SK-N-SH (cell line): ENCODE data around the gene EGFL8. TPM values are rescaled to one million over a fixed set of nuclear protein-coding genes. Genes with fewer than 3 reads are reported as not detected.

ENCODE experiments used
- CHD2 ChIP-seq: fragments of 150-350 bp; IDR thresholded peaks from 2 replicates; pipeline ENCODE4 v1.6.1; 2018; ENCODE audit warnings: low read length; ENCODE audit not compliant: partially characterized antibody
- CTCF ChIP-seq: fragments of 200-600 bp; sonication (generic); IDR thresholded peaks from 2 replicates; pipeline ENCODE4 v1.6.1; 2017; ENCODE audit warnings: antibody characterized with exemption, mild to moderate bottlenecking, moderate library complexity
- ELF1 ChIP-seq: IDR thresholded peaks from 2 replicates; pipeline ENCODE4 v1.4.0; 2012
- EP300 ChIP-seq, 2 experiments: IDR thresholded peaks; 2 replicates each; pipeline versions ENCODE4 v1.4.0 to v1.6.1; 2012; ENCODE audit warnings: borderline replicate concordance in 1 of 2, low read depth in 1 of 2, low read length in 1 of 2
- EZH2phosphoT487 ChIP-seq: fragments of 200-600 bp; sonication (generic); IDR thresholded peaks from 2 replicates; pipeline ENCODE4 v1.6.1; 2017; ENCODE audit warnings: low read depth, mixed run types, mild to moderate bottlenecking, antibody characterized with exemption, moderate library complexity, borderline replicate concordance
- FOSL2 ChIP-seq: IDR thresholded peaks from 2 replicates; pipeline ENCODE4 v1.4.0; 2012; ENCODE audit warnings: low read depth, mild to moderate bottlenecking, moderate library complexity, borderline replicate concordance
- FOXJ3 ChIP-seq: sonication (generic); formaldehyde crosslinking; IDR thresholded peaks from 2 replicates; pipeline ENCODE4 v1.5.1; 2020; ENCODE audit warnings: mild to moderate bottlenecking, missing genetic modification reagents
- FOXM1 ChIP-seq: IDR thresholded peaks from 2 replicates; pipeline ENCODE4 v1.4.0; 2012; ENCODE audit warnings: low read depth, mild to moderate bottlenecking
- GABPA ChIP-seq: IDR thresholded peaks from 2 replicates; pipeline ENCODE4 v1.4.0; 2012; ENCODE audit warnings: low read depth, mild to moderate bottlenecking
- GATA2 ChIP-seq: sonication (generic); formaldehyde crosslinking; IDR thresholded peaks from 2 replicates; pipeline ENCODE4 v1.5.0; 2020; ENCODE audit warnings: mild to moderate bottlenecking, missing genetic modification reagents
- MAX ChIP-seq: IDR thresholded peaks from 2 replicates; pipeline ENCODE4 v1.4.0; 2012; ENCODE audit warnings: low read depth
- MEF2A ChIP-seq: IDR thresholded peaks from 2 replicates; pipeline ENCODE4 v1.4.0; 2012; ENCODE audit warnings: low read depth, borderline replicate concordance
- MXI1 ChIP-seq: IDR thresholded peaks from 2 replicates; pipeline ENCODE4 v1.6.1; 2012; ENCODE audit warnings: mild to moderate bottlenecking, low read depth, low read length, improper control_type of control experiment
- NFIC ChIP-seq: IDR thresholded peaks from 2 replicates; pipeline ENCODE4 v1.4.0; 2012; ENCODE audit warnings: borderline replicate concordance
- NRF1 ChIP-seq: IDR thresholded peaks from 2 replicates; pipeline ENCODE4 v1.6.1; 2012; ENCODE audit warnings: low read depth, mild to moderate bottlenecking, low read length
- POLR2AphosphoS5 ChIP-seq: IDR thresholded peaks from 2 replicates; pipeline ENCODE4 v1.6.1; 2012; ENCODE audit warnings: low read depth, low read length
- RAD21 ChIP-seq: IDR thresholded peaks from 2 replicates; pipeline ENCODE4 v1.6.1; 2012; ENCODE audit warnings: mild to moderate bottlenecking, low read length
- RCOR1 ChIP-seq: fragments of 150-350 bp; IDR thresholded peaks from 2 replicates; pipeline ENCODE4 v1.6.1; 2017; ENCODE audit warnings: antibody characterized with exemption, low read length
- REST ChIP-seq: IDR thresholded peaks from 2 replicates; pipeline ENCODE4 v1.6.1; 2012; ENCODE audit warnings: mild to moderate bottlenecking, low read depth, low read length, moderate library complexity
- RFX5 ChIP-seq: IDR thresholded peaks from 2 replicates; pipeline ENCODE4 v1.6.1; 2012; ENCODE audit warnings: mild to moderate bottlenecking, improper control_type of control experiment, low read length
- SMC3 ChIP-seq: IDR thresholded peaks from 2 replicates; pipeline ENCODE4 v1.6.1; 2012; ENCODE audit warnings: low read depth, low read length, improper control_type of control experiment
- TCF12 ChIP-seq: IDR thresholded peaks from 2 replicates; pipeline ENCODE4 v1.4.0; 2012
- USF2 ChIP-seq: fragments of 150-350 bp; IDR thresholded peaks from 2 replicates; pipeline ENCODE4 v1.6.1; 2017; ENCODE audit warnings: antibody characterized with exemption, low read length, low read depth, borderline replicate concordance
- polyA plus RNA-seq, 3 experiments: library from polyadenylated mRNA; depleted of rRNA; stranded (reverse); fragments of >200 nt; gene quantifications; 2 replicates each; pipeline ENCODE4 v1.2.3, GENCODE V29; 2012

Gene EGFL8
- polyA plus RNA-seq, 1 of the 3 experiments (the other 2 are of a cell fraction) = 7.7 TPM

GRCh38 chr6:32127717-32128592, 36.4 kb upstream of the EGFL8 start, which contains the start of gene ATF6B (continued):
- TF ChIP-seq RFX5 (peak; percentile 71; the same call in 1 of the 2 replicates), MXI1 (peak; percentile 47; the same call in 1 of the 2 replicates), GATA2 (CRISPR knock-in tag) (no peak), ELF1 (peak; percentile 95), FOXM1 (no peak), REST (no peak), CHD2 (peak; percentile 82), MEF2A (no peak), MAX (peak; percentile 64), SMC3 (no peak), FOXJ3 (no peak), RAD21 (no peak), GABPA (peak; percentile 57), TCF12 (no peak), NFIC (no peak), EP300 (IDR thresholded peaks at IDR 0.05; ENCODE audit: borderline replicate concordance in 1 of 2, low read depth in 1 of 2, low read length in 1 of 2) (no peak), NRF1 (peak; percentile 84), USF2 (peak; percentile 70; the same call in 1 of the 2 replicates), EZH2phosphoT487 (no peak), RCOR1 (no peak), CTCF (no peak), POLR2AphosphoS5 (peak; percentile 68), FOSL2 (no peak; the same call in 1 of the 2 replicates)
